Stimulated activated CD4-positive, alpha-beta T cell treated with anti-CD3 and anti-CD28 coated beads, Interleukin-12 subunit alpha, Interleukin-12 subunit beta, amount 100 ng/mL, for 48 hours (primary cell): Measurements from ENCODE around the gene FRAS1.
"Not testable (repeated sequence)": the region's sequence is repeated elsewhere in the genome, so short reads cannot be mapped to it uniquely, and the experiment has no call there.

ENCODE experiments used
- DNase-seq, 3 donors: peaks; one replicate each; pipeline ENCODE4 v3.0.0-alpha.2; 2020; ENCODE audit warnings: low read depth in 2 of 3, low spot score in 1 of 3

FRAS1 gene, protein sequence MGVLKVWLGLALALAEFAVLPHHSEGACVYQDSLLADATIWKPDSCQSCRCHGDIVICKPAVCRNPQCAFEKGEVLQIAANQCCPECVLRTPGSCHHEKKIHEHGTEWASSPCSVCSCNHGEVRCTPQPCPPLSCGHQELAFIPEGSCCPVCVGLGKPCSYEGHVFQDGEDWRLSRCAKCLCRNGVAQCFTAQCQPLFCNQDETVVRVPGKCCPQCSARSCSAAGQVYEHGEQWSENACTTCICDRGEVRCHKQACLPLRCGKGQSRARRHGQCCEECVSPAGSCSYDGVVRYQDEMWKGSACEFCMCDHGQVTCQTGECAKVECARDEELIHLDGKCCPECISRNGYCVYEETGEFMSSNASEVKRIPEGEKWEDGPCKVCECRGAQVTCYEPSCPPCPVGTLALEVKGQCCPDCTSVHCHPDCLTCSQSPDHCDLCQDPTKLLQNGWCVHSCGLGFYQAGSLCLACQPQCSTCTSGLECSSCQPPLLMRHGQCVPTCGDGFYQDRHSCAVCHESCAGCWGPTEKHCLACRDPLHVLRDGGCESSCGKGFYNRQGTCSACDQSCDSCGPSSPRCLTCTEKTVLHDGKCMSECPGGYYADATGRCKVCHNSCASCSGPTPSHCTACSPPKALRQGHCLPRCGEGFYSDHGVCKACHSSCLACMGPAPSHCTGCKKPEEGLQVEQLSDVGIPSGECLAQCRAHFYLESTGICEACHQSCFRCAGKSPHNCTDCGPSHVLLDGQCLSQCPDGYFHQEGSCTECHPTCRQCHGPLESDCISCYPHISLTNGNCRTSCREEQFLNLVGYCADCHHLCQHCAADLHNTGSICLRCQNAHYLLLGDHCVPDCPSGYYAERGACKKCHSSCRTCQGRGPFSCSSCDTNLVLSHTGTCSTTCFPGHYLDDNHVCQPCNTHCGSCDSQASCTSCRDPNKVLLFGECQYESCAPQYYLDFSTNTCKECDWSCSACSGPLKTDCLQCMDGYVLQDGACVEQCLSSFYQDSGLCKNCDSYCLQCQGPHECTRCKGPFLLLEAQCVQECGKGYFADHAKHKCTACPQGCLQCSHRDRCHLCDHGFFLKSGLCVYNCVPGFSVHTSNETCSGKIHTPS (N-terminal part only)

DNA sequence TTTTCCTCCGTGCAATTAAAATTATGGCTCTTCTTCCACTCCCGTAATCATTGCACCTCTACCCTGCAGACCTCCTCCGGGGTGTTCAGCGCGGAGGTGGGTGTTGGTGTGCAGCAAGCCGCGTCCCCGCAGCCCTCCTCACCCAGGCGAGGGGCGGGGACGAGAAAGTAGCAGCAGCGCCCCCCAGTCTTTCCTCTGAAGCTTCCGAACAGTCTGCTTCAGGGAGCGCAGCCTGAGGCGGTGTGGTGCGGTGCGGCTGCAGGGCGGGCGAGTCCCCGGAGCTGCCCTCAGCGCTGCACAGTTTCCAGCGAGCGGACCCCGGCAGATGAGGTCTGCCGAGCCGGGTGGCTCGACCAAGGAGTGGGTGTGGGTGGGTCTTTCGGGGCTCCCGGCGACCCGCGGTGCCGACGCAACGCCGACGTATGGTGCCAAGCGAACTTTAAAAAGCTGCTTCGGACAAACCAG, at the start of gene FRAS1:
Gene FRAS1 (plus strand): TSS at position 189 of the 465 bp plus-strand sequence. CDS start 687 bp downstream, outside the sequence.
- no peak for DNase-seq

DNA sequence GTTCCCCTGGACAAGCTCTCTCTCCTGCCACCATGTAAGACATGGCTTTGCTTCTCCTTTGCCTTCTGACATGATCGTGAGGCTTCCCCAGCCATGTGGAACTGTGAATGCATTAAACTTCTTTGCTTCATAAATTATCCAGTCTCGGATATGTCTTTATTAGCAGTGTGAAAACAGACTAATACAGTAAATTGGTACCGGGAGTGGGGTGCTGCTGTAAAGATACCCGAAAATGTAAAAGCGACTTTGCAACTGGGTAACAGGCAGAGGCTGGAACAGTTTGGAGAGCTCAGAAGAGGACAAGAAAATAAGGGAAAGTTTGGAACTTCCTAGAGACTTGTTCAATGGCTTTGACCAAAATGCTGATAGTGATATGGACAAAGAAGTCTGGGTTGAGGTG, 46.1 kb upstream of the FRAS1 start:
- DNase-seq, result not testable (repeated sequence)

DNA sequence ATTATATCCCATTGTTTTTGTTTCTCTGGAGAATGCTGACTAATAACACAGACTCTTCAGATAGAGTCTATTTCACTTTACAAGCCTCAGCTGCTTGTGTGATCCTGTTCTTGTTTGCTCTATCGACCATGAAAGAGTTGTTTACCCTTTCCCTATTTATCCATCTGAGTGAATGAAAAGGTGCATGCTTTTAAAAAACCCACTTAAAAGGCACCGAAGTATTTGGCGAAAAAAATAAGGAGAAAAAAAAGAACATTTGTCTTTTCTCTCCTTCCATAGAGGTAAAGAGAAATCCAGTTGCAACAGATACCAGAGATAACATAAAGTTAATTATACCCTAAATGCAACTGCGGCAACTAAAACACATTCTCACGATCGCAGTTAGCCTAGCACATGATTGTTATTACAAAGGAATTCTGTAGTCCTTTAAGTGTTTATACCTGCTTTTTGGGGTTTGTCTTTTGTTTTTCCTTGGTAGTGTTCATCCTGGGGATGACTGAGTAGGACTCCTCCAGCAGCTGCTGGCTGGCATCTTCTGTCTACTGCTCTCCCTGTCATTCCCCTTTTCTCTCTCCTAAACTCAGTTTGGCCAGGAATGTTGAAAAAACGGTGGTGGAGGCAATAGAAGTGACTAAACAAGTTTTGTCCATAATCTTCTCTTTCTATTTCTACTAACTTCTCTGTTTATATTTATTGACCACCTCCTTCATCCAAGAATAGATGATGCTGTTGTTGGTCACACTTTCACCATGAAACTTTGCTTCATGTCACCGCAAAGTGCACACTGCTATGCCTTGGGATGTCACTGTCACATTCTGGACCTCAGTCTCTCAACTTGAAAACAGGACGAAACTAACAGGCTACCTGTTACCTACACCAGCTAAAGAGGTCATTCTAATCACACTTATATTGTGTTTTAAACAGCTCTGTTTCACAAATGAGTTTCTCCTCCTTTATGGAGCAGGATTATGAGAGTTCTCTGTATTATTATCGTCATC, 41.9 kb upstream of the FRAS1 start:
- DNase-seq, result no peak

DNA sequence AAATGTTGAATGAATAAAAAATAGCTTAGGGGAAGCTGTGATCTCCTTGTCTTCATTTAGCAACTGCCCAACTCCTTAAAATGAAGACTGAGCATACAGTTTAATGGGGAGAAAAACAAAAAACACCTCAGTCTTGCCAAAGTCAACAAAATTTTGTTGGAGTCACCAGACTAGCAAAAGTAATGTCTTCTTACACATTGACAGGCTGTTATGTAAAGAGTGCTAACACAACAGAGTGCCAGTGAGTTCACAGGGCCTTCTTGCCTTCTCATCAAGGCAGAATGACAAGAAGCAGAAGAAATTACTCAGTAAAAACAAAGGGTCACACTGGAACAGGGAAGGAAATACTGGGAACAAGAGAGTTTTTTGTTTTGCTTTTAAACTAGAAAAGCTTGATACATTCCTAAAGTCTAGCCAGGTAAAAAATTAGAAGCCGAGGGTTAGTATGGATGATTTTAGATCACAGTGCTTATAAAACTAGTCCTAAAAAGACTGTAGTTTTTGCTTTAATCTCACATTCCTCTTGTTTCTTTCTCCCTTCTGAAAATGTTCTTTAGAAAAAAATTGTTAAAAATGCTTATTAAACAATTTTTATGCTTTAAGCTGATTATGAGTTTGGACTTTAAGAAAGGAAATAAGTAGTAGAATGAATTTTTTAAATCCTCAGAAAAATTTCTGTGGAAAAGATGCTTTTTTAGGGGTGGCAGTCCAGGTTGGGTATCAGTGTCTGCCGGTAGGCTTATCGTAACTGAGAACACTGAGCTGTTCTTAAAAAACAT, 38.7 kb upstream of the FRAS1 start:
- DNase-seq, result no peak

DNA sequence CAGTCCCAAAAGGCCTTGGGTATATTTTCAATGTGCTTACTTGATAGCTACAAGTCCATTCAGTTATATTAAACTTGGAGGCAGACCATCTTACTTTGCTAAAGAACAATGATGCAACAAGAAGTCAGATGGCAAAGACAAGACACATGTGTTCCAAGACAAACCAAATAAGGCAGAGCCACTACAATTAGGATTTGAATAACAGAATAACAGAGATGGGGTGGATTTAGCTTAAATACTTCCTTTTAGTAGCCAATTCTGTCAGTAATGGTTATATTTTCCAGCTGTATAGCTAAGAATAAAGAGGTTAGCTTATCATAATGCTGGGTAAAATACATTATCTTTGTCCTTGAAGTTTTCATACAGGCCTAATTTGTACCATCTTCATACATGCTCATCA, 37.7 kb upstream of the FRAS1 start:
- no peak for DNase-seq

DNA sequence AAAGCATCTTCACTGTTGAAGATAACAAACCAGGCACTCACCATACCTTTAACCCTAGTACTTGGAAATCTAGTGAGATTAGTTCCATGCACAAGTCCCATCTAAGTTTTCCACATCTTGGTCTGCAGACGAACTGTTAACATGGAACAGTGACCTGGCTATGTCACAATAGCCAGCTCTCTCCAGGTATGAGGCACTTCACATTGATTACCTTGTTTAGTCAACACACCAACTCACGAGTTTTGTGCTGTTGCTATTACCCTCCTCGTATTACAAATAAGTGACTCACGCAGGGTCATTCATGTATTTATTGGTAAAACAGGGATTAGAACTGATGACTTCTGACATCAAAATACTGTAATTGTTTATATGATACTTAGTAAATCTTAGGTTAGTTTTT, 36.4 kb upstream of the FRAS1 start:
- no peak for DNase-seq

DNA sequence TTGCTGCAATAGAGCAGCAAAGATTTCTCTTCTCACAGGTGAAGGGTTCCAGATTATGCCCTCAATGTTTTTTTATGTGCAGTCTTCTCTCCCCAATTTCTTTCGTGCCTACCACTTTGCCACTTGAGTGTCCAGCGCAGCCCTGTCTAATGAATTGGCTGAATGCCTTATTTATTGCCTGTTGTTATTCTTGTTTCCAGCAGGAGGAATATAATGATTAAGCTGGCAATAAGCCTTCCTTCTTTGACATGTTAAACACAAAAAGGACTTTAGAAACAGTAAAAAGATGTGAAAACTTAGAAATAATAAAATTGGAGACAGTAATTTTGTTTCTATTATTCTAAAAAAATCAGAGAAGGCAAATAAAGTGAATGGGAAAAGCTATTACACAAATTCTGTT, 34.6 kb upstream of the FRAS1 start:
- no peak for DNase-seq

DNA sequence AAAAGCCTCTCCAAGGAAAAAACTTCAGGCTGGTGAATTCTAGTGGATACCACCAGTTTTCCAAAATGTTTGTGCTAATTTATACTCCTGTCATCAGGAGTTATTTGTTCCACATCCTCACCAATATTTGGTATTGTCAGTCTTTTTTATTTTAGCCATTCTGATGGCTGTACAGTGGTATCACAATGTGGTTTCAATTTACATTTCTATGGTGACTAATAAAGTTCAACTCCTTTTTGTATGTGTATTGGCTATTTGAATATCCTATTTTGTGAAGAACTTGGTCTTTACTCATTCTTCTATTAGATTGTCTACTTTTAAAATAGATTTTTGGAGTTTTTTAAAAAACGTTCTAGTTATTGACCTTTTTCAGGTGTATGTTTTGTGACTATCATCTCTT, 33.0 kb upstream of the FRAS1 start:
- no peak for DNase-seq

DNA sequence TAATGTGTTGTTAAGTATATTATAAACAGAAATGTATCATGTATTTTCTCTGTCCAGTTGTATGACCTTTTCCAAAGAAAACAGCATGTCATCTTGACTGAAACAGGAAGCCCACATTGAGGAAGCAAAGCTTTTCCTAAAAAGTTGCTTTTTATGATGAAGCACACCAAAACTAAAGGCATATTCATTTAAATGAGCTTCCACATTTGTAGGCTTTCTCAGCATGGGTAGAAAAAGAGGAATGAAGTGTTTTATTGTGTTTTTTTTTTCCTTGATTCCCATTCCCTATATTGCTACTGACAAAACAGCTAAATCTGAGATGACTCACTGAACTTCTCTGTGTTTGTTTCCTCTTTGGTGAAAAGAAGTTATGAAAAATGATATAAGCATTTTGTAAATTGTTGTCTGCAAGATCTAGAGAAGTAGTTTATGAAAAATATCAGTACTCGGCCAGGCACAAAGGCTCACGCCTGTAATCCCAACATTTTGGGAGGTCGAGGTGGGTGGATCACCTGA, 32.5 kb upstream of the FRAS1 start:
- DNase-seq, result no peak

DNA sequence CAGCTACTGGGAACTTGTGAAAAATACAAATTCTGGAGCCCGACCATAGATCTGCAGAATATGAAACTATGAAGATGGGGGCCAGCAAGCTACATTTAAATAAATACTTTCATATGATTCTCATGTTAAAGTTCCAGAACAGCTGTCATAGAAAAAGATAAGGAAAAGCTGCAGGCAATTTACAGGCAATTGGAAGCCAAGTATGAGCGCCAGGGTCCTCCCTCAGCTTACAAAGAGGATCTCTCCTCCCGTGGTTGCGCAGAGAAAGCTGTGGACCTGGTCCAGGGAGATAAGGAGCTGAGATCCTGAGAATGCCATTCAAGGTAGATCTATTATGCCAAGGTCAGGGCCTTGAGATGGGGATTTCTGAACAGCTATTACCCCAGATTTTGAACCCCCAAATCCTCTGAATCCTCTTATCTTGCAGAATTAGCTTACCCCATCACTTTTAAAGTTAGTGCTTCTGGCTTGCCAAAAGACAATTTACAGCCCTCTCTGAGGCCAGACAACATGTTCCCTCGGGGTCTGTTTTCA, 25.6 kb upstream of the FRAS1 start:
- DNase-seq, result no peak

DNA sequence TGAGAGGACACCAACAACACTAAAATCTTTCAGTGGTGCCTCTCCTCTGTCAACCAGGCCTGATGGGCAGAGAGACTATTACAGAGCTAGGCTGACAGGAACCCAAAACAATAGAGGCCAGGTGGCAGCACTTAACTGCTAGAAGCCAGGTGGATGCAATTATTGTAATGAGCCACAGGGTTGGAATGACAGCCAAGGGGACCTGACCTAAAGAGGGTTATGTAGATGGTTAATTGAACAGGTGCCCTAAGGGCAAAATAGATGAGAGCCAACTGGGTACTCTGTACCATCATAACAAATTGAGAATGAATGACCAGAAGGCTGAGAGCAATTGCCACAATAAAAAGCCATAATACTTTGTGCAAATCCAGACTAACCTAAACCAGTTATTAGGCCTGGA, 24.7 kb upstream of the FRAS1 start:
- no peak for DNase-seq

DNA sequence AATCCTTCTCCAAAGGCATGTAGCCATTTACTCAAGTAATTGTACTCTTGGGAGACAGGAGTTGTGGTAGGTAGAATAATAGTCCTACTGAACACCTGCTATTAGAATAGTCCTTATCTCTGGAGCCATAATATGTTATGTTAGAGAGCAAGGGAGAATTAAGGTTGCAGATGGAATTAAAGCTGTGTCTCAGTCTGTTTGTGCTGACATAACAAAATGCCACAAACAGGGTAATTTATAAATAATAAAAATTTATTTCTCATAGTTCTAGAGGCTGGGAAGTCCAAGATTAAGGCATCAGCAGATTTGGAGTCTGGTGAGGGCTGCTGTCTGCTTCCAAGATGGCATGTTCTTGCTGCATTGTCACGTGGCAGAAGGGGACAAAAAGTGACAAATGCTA, 24.2 kb upstream of the FRAS1 start:
- DNase-seq, result no peak

DNA sequence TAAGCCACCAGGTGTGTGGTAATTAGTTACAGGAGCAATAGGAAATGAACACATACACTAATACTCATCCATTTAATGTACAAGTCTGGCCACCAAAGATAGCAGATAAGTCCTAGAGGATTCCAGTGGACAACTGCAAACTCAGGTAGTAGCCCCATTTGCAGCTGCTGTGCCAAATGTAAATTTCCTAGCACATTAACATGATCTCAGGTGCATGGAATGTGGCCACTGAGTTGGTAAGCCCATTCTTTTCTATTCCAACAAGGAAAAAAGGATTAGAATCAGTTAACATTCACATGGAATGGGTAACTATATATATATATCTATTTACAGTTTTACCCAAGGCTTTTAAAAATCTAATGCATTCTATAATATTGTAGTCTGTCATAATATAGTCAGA, 23.3 kb upstream of the FRAS1 start:
- no peak for DNase-seq

DNA sequence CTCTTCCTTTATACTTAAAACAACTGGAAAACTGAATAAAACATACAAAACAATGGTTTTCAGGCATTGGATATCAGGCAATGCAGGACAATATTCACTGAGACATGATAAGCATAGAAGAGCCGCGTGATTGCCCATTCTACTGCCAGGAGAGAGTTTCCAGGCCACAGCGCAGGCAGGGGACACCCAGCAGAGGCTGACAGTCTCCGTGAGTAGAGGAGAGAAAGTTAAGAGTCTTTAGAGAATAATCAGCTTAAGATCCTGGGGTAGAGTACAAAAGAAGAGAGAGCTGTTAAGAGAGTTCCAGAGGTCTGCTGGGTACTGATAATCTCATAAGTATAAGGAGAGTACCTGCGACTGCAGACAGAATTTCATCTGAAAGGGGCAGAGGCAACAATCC, 18.4 kb upstream of the FRAS1 start:
- no peak for DNase-seq

DNA sequence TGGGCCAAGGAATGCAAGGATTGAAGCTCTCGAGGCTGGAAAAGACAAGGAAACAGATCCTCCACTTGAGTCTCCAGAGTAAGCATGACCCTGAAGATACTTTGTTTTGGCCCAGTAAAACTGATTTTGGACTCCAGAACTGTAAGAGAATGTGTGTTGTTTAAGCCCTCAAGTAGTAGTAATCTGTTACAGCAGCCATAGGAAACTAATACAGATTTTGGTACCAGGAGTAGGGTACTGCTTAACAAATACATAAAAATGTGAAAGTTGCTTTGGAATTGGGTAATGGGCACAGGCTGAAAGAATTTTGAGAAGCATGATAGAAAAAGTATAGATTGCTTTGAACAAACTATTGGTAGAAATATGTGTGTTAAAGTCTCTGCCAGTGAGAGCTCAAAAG, 17.4 kb upstream of the FRAS1 start:
- DNase-seq, result no peak

DNA sequence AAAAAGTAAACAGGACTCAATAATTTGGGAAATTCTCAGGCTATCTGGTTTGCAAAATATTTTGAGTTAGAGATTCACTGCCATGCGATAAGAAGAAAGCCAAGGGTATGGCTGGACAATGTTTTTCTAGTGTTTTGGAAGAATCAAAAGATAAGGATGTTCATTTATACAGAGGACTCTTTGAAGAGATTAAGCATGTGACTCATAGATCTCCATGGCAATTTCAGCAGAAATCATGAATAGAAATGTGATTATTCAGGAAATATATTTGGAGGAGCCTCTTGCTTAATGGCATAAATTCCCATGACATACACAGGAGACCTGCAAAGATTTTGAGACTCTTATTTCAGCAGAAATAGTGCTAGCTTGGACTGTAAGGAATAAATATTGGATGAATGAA, 16.7 kb upstream of the FRAS1 start:
- no peak for DNase-seq

DNA sequence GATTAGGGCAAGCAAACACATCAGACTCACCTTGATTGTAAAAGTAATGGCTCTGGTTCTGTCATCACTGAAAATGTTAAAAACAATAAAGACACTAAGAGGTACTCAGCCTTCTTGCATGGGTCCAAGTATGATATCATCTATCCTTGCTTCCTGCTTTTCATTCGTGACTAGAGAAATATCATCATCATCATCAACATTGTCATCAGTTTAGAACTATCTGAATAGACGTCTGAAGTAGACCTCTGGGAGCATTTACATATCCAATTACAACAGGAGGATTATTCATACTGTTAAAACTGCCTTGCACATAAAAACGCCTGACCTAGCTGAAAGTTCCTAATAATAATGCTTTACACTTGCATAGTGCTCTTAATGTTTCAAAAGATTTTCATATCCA, 9.8 kb upstream of the FRAS1 start:
- no peak for DNase-seq

DNA sequence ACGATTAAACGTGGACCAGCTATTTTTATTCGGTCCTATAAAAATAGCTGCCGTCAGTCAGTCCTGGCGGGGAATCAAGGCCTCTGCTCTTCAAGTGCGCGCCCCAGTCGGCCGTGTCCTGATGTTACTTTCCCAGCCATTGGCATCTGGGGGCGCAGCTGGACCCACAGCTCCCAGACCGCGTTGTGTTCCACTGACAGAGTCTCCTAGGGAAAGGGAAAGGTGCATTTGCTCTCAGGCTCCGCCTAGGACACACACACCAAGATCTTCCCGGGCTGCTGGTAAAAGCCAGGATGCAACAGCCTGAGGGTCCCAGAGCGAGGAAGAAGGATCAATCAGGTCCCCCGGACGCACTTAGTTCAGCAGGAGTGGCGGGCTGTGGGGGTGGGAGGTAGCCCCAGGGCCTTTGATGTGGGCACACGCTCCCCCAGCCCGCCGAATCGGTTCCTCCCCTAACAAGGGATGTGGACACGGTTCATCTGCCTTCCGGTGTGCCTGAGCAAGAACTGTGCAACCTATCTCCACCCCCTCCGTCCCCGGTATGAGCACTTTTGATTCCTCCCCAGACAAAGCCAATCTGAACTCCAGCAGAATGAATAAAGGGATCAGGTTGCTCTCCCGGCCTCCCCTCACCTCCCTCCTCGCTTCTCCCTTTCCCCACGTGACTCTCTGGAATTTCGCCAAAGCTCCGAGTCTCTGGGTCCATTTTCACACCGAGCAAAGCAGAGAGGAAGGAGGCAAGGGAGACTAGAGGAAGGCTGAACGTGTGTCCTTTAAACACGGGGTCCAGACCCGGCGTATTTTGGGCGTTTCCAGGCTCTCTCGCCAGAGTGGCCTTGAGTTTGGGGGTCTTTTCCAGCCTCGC, 626 bp upstream of the FRAS1 start:
- no peak for DNase-seq
